GM10248 (cell line): Measurements from ENCODE around the gene BCAR1.
"Not testable (repeated sequence)": the region's sequence is repeated elsewhere in the genome, so short reads cannot be mapped to it uniquely, and the experiment has no call there.

Experiments
- CTCF ChIA-PET: fragments of 300-600 bp; sonication (Branson Sonifier 250); formaldehyde crosslinking; extraction: SDS; loops from one replicate; lab custom pipeline; 2021; ENCODE audit warnings: antibody characterized with exemption; lab: Yijun Ruan, JAX
- POLR2A ChIA-PET: fragments of 350-650 bp; sonication (Branson Sonifier 250); formaldehyde crosslinking; extraction: SDS; loops from one replicate; lab custom pipeline; 2020; ENCODE audit warnings: antibody characterized with exemption; lab: Yijun Ruan, JAX
- DNase-seq: peaks from one replicate; pipeline ENCODE4 v3.0.0; 2012; ENCODE audit errors: extremely low spot score
- TF ChIP-seq, protein P1 (sequence below): IDR thresholded peaks from 2 replicates; pipeline ENCODE4 v1.5.1; 2012; ENCODE audit warnings: mild to moderate bottlenecking, low read depth; ENCODE audit errors: extremely low read depth, missing control alignments, control extremely low read depth

BCAR1 gene

DNA sequence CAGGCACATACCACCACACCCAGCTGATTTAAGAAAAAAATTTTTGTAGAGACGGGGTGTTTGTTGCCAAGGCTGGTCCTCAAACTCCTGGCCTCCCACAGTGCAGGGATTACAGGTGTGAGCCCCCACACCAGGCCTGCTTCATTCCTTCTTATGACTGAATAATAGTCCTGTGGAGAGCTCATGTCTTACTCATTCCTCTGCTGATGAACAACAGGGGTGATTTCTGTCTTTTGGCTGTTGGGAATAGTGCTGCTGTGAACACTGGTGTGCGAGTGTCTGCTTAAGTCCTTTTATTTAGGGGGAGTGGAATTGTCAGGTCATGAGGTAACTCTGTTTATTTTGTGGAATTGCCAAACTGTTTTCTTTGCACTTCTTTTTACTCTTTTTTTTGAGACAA is 35.3 kb downstream of the BCAR1 start:
- TF ChIP-seq, protein P1, sequence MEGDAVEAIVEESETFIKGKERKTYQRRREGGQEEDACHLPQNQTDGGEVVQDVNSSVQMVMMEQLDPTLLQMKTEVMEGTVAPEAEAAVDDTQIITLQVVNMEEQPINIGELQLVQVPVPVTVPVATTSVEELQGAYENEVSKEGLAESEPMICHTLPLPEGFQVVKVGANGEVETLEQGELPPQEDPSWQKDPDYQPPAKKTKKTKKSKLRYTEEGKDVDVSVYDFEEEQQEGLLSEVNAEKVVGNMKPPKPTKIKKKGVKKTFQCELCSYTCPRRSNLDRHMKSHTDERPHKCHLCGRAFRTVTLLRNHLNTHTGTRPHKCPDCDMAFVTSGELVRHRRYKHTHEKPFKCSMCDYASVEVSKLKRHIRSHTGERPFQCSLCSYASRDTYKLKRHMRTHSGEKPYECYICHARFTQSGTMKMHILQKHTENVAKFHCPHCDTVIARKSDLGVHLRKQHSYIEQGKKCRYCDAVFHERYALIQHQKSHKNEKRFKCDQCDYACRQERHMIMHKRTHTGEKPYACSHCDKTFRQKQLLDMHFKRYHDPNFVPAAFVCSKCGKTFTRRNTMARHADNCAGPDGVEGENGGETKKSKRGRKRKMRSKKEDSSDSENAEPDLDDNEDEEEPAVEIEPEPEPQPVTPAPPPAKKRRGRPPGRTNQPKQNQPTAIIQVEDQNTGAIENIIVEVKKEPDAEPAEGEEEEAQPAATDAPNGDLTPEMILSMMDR: no peak
- ChIA-PET POLR2A (no interaction called here), CTCF (interaction anchor here (1.0 to 10.0 kb wide), 4 partner anchors 17 to 301 kb away, joined by 3 to 86 read pairs (median 5); no protein-coding TSS in a partner anchor)
- no peak for DNase-seq

DNA sequence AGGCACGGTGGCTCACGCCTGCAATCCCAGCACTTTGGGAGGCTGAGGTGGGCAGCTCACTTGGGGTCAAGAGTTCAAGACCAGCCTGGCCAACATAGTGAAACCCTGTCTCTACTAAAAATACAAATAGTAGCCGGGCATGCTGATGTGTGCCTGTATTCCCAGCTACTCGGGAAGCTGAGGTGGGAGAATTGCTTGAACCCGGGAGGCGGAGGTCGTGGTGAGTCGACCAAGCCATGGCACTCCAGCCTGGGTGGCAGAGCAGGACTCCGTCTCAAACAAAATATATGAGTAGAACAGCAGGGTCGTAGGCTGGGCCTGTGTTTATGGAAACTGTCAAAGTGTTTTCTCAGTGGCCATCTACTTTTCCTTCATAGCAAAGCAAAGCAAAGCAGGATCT is 40.1 kb downstream of the BCAR1 start:
- not testable (repeated sequence) for DNase-seq
- ChIA-PET POLR2A (interaction anchor here (0.6 kb wide), 1 partner anchor 284 kb away, joined by 4 read pairs; no protein-coding TSS in a partner anchor), CTCF (interaction anchor here (0.9 kb wide), 1 partner anchor 11 kb away, joined by 3 read pairs; no protein-coding TSS in a partner anchor)

DNA sequence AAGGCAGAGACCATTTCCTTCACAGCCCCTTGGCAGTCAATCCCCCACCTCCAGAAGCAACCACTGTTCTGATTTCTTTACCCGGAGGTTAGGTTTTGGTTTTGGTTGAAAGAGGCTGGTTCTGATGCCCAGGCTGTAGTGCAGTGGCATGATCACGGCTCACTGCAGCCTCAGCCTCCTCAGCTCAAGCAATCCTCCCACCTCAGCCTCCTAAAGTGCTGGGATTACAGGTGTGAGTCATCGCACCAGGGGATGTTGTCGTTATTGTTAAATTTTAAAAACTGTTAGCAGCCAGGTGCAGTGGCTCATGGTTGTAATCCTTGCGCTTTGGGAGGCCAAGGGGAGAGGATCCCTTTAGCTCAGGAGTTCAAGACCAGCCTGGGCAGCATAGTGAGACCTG is 41.5 kb downstream of the BCAR1 start:
- no peak for DNase-seq
- CTCF ChIA-PET: interaction anchor here (1.3 to 2.4 kb wide), 3 partner anchors 15 to 175 kb away, joined by 3 to 15 read pairs (median 4); no protein-coding TSS in a partner anchor
- POLR2A ChIA-PET: interaction anchor here (0.6 kb wide), 1 partner anchor 198 kb away, joined by 6 read pairs; no protein-coding TSS in a partner anchor
- TF ChIP-seq, protein P1: no peak

DNA sequence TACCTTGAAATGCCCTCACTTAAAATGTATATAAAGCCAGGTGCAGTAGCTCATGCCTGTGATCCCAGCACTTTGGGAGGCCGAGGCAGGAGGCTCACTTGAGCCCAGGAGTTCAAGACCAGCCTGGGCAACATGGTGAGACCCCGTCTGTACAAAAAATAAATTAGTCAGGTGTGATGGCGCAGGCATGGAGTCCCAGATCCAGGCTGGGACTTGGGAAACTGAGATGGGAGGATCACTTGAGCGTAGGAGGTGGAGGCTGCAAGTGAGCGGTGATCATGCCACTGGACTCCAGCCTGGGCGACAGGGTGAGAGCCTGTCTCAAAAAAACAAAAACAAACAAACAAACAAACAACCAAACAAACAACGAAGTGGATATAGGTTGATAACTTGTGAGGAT is 41.9 kb downstream of the BCAR1 start:
- CTCF ChIA-PET: interaction anchor here (1.3 to 2.4 kb wide), 4 partner anchors 10 to 176 kb away, joined by 3 to 15 read pairs (median 6); no protein-coding TSS in a partner anchor
- POLR2A ChIA-PET: not testable (repeated sequence)

DNA sequence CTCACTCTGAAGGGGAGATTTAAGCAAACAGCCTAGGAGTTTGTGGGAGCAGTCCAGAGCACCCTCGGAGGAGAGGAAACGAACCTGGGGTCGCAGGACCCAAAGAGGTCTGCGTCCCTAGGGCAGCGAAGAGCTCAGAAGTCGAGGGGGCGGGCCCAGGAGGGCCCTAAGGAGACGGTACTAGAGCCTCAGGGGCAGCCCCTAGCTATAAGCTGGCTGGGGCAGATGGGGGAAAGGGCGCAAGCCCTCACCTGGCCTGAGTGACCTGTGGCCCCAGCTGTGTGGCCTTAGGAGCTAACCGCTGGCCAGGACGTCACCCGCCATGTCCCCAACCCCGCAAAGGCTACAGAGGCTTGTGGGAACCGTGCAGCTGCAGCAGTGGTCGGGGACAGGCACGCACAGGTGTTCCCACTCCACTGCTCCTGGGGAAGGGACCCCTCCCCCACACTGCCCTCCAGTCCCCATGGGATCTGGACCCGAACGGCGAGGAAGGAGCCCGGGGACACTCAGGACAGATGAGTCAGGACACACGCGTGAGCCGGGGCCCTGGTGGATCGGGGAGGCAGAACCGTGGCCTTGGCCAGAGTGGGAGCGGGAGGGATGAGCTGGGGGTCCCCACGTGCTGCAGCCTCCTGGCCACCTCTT is 42.4 kb downstream of the BCAR1 start:
- ChIA-PET POLR2A (no interaction called here), CTCF (interaction anchor here (1.3 to 2.4 kb wide), 4 partner anchors 9 to 176 kb away, joined by 3 to 15 read pairs (median 6); no protein-coding TSS in a partner anchor)
- DNase-seq: no peak
- TF ChIP-seq, protein P1: no peak

More for the DNA sequence above, 41.9 kb downstream of the BCAR1 start:
- DNase-seq: not testable (repeated sequence)

DNA sequence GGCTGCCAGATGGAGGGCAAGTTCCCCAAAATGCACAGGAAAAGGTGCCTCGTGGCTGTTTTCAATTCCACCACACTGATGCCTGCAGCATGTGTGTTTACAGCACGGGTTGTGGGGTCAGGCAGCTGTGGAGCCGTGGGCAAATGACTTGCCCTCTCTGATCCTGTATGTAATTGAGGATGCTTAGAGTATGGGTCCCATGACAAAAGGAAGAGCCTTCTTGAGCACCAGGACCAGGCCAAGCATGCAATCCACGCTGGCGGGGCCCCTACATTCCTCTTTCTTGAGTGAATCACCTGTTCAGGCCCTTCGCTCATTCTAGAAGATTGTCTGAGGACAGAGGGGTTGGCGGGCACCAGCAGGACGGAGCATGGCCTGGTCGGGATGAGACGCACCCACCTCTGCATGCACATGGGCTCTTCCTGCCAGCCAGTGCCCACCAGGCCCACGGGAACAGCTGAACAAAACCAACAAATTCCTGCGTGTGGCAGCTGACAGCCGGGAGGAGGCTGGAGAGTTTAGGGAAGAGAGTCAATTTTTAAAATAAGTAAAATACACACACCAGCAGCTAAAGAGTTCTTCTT is 43.1 kb downstream of the BCAR1 start:
- ChIA-PET CTCF (interaction anchor here (1.3 to 2.4 kb wide), 4 partner anchors 9 to 194 kb away, joined by 3 to 15 read pairs (median 6); no protein-coding TSS in a partner anchor), POLR2A (no interaction called here)
- no peak for DNase-seq
- TF ChIP-seq, protein P1: no peak

DNA sequence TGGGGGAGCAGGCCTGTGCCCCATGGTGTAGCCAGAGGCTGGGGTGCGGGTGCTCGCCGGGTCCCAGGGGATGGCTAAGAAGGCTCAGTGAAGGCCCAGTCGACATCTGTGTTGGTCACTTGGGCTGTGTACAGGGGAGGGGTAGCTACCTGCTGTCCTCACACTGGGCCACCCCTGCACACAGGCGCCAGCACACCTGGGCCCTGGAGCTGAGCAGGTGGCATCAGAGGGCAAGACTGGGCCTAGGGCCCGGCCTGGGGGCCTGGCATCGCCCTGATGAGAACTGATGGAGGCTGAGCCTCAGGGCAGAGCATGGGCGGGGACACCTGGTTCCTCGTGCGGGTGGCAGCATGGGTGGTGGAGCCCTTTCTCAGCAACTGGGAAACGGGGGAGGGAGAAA is 43.6 kb downstream of the BCAR1 start:
- CTCF ChIA-PET: interaction anchor here (0.7 to 2.4 kb wide), 5 partner anchors 8 to 194 kb away, joined by 3 to 20 read pairs (median 9); no protein-coding TSS in a partner anchor
- TF ChIP-seq, protein P1: no peak
- peak; percentile 16 for DNase-seq
- POLR2A ChIA-PET: no interaction called here
